PC-3 (cell line): Measurements from ENCODE around the gene RGS7BP.

Source experiments
- CTCF ChIP-seq: fragments of 300-600 bp; sonication (generic); conservative IDR thresholded peaks from 2 replicates; pipeline ENCODE4 v1.5.1; 2017; ENCODE audit warnings: antibody characterized with exemption, low read depth, mild to moderate bottlenecking, low read length
- EZH2 ChIP-seq: fragments of 300-600 bp; sonication (generic); IDR thresholded peaks from one replicate; pipeline ENCODE4 v1.6.1; 2017; ENCODE audit warnings: antibody characterized with exemption, mild to moderate bottlenecking, low read length; ENCODE audit not compliant: unreplicated experiment

GRCh38 chr5:64576250-64576649 lies 70.4 kb downstream of the RGS7BP start:
- TF ChIP-seq CTCF (no peak), EZH2 (no peak)
